Measurements from ENCODE around the gene NETO1. TPM values are rescaled to one million over a fixed set of nuclear protein-coding genes. Genes with fewer than 3 reads are reported as not detected.

NETO1 gene
- total RNA-seq, 1 experiment from 2014 or later = 12.9 TPM

GRCh38 chr18:72834731-72835130 lies 33.1 kb downstream of the NETO1 start:
- Histone ChIP-seq H3K4me1 (ENCODE audit: insufficient read depth, low read length) (no peaks in the 10 kb centered on the region), H3K36me3 (ENCODE audit: low read depth, low read length) (no peaks in the 10 kb centered on the region), H3K9me3 (ENCODE audit: low read length) (no peaks in the 10 kb centered on the region), H3K9me2 (replicated peaks; ENCODE audit: low read length) (no peaks in the 10 kb centered on the region), H3K79me2 (ENCODE audit: low read length) (no peaks in the 10 kb centered on the region), H3K4me3 (ENCODE audit: low read length) (no peak overlapping the region), H3K9ac (ENCODE audit: low read length) (no peak overlapping the region), H2AFZ (ENCODE audit: low read length) (no peak overlapping the region), H3K27me3 (ENCODE audit: low read length) (no peaks in the 10 kb centered on the region), H3K4me2 (ENCODE audit: low read length) (no peak overlapping the region), H4K20me1 (ENCODE audit: low read length) (no peaks in the 10 kb centered on the region), H3F3A (ENCODE audit: low read length, unreplicated experiment) (no peaks in the 10 kb centered on the region), H3K27ac (ENCODE audit: low read length) (no peak overlapping the region)
- ATAC-seq (no peak), DNase-seq (no peak)
- ChIA-PET CTCF (no interaction called here), POLR2A (ENCODE audit: unreplicated experiment) (no interaction called here)
- no peak for TF ChIP-seq EZH2 (IDR thresholded peaks at IDR 0.05; ENCODE audit: low read length, unreplicated experiment)
- no peak for TF ChIP-seq EZH2phosphoT487 (IDR thresholded peaks at IDR 0.05; ENCODE audit: borderline replicate concordance, low read length)
- no TSS peak for BruUV-seq (replicated peaks)
- intact Hi-C loops (cut with micrococcal nuclease) = no loop called here

- no peak overlapping the region for H3K27ac ChIP-seq (ENCODE audit: low read length)
- H3K36me3 ChIP-seq (ENCODE audit: low read depth, low read length) = no peaks in the 10 kb centered on the region
- no peaks in the 10 kb centered on the region for H4K20me1 ChIP-seq (ENCODE audit: low read length)
- DNase-seq (peak; percentile 23), ATAC-seq (no peak)
- H3K9me3 ChIP-seq (ENCODE audit: low read length) = no peaks in the 10 kb centered on the region
- H3K4me3 ChIP-seq (ENCODE audit: low read length) = no peak overlapping the region
- BruUV-seq (replicated peaks) = no TSS peak
- H3K79me2 ChIP-seq (ENCODE audit: low read length) = no peaks in the 10 kb centered on the region
- no peak overlapping the region for H2AFZ ChIP-seq (ENCODE audit: low read length)
- ChIA-PET POLR2A (ENCODE audit: unreplicated experiment) (no interaction called here), CTCF (no interaction called here)
- TF ChIP-seq EZH2phosphoT487 (IDR thresholded peaks at IDR 0.05; ENCODE audit: borderline replicate concordance, low read length) (no peak), EZH2 (IDR thresholded peaks at IDR 0.05; ENCODE audit: low read length, unreplicated experiment) (no peak), CTCF (conservative IDR thresholded peaks at IDR 0.05; ENCODE audit: low read depth, low read length) (no peak)
- no peak overlapping the region for H3K9ac ChIP-seq (ENCODE audit: low read length)
- no peaks in the 10 kb centered on the region for H3F3A ChIP-seq (ENCODE audit: low read length, unreplicated experiment)
- H3K9me2 ChIP-seq (replicated peaks; ENCODE audit: low read length) = no peaks in the 10 kb centered on the region
- H3K4me1 ChIP-seq (ENCODE audit: insufficient read depth, low read length) = no peaks in the 10 kb centered on the region
- intact Hi-C loops (cut with micrococcal nuclease) = no loop called here
- H3K27me3 ChIP-seq (ENCODE audit: low read length) = no peaks in the 10 kb centered on the region
- no peak overlapping the region for H3K4me2 ChIP-seq (ENCODE audit: low read length)
Observed at GRCh38 chr18:72833471-72833870, 34.3 kb downstream of the NETO1 start.

- ChIA-PET CTCF (no interaction called here), POLR2A (ENCODE audit: unreplicated experiment) (no interaction called here)
- BruUV-seq (replicated peaks) = no TSS peak
- no peaks in the 10 kb centered on the region for H3K9me3 ChIP-seq (ENCODE audit: low read length)
- no peak overlapping the region for H2AFZ ChIP-seq (ENCODE audit: low read length)
- no peaks in the 10 kb centered on the region for H3K9me2 ChIP-seq (replicated peaks; ENCODE audit: low read length)
- no peaks in the 10 kb centered on the region for H3K4me1 ChIP-seq (ENCODE audit: insufficient read depth, low read length)
- no peak overlapping the region for H3K27ac ChIP-seq (ENCODE audit: low read length)
- peak; percentile 30 for DNase-seq
- H4K20me1 ChIP-seq (ENCODE audit: low read length) = no peaks in the 10 kb centered on the region
- TF ChIP-seq EZH2 (IDR thresholded peaks at IDR 0.05; ENCODE audit: low read length, unreplicated experiment) = no peak
- TF ChIP-seq CTCF (conservative IDR thresholded peaks at IDR 0.05; ENCODE audit: low read depth, low read length) = no peak
- no peak for TF ChIP-seq EZH2phosphoT487 (IDR thresholded peaks at IDR 0.05; ENCODE audit: borderline replicate concordance, low read length)
- no peak overlapping the region for H3K9ac ChIP-seq (ENCODE audit: low read length)
- no peaks in the 10 kb centered on the region for H3F3A ChIP-seq (ENCODE audit: low read length, unreplicated experiment)
- no peak overlapping the region for H3K4me2 ChIP-seq (ENCODE audit: low read length)
- intact Hi-C loops (cut with micrococcal nuclease) = no loop called here
- ATAC-seq = no peak
- H3K4me3 ChIP-seq (ENCODE audit: low read length) = no peak overlapping the region
- no peaks in the 10 kb centered on the region for H3K36me3 ChIP-seq (ENCODE audit: low read depth, low read length)
- H3K27me3 ChIP-seq (ENCODE audit: low read length) = no peaks in the 10 kb centered on the region
- no peaks in the 10 kb centered on the region for H3K79me2 ChIP-seq (ENCODE audit: low read length)
Observed at GRCh38 chr18:72830109-72830508, 37.7 kb downstream of the NETO1 start.

Data from PC-3 (cell line).